Measurements from ENCODE around the gene MGMT. TPM values are rescaled to one million over a fixed set of nuclear protein-coding genes. Genes with fewer than 3 reads are reported as not detected.

The MGMT gene
- total and polyA plus RNA-seq, 2 of the 4 experiments (the other 2 are of a cell fraction), result 11.5 to 17.8 TPM

DNA sequence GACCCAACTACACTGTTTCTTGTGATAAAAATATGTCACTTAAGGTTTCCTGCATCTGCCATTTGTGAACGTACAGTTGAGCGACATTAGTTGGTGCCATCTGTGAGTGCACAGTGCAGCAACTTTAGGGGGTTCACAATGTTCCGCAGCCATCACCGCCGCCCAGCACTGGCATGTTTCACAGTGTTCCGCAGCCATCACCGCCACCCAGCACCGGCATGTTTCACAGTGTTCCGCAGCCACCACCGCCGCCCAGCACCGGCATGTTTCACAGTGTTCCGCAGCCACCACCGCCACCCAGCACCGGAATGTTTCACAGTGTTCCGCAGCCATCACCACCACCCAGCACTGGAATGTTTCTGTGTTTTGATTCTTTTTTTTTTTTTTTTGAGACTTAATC lies 83.0 kb downstream of the MGMT start:
- Histone ChIP-seq H3K4me2 (ENCODE audit: low read depth, low read length) (no peak overlapping the region), H3K56ac (ENCODE audit: extremely low read depth, insufficient read depth, low read length) (no peak overlapping the region), H3K4me1 (ENCODE audit: control insufficient read depth, insufficient read depth, low read length) (no peaks in the 10 kb centered on the region), H3K23ac (ENCODE audit: low read depth, low read length) (no peak overlapping the region), H3K9me1 (ENCODE audit: insufficient read depth, low read length) (0 out of 2 replicates have a peak, but pooled peaks cover 5% of the 10 kb centered on the region), H3K4me3 (ENCODE audit: insufficient read depth, low read depth, low read length) (no peak overlapping the region), H3K4ac (ENCODE audit: low read depth, low read length) (no peak overlapping the region), H3K9ac (ENCODE audit: low read depth, low read length) (no peak overlapping the region), H3K36me3 (ENCODE audit: control insufficient read depth, insufficient read depth, low read length) (no peaks in the 10 kb centered on the region; the same call in 1 of the 2 replicates), H3K27me3 (ENCODE audit: control insufficient read depth, insufficient read depth, low read length) (no peaks in the 10 kb centered on the region), H3K27ac (ENCODE audit: insufficient read depth, low read length) (no peak overlapping the region), H4K91ac (ENCODE audit: insufficient read depth, low read depth, low read length) (no peak overlapping the region), H2BK120ac (ENCODE audit: low read depth, low read length) (no peak overlapping the region), H4K5ac (ENCODE audit: low read depth, low read length) (no peak overlapping the region), H3K79me1 (ENCODE audit: low read depth in 1 of 2, low read length in 2 of 2) (no peaks in the 10 kb centered on the region), H2BK15ac (ENCODE audit: low read depth, low read length) (no peak overlapping the region), H3K14ac (replicated peaks; ENCODE audit: low read depth, low read length) (no peak overlapping the region), H4K20me1 (ENCODE audit: insufficient read depth, low read length) (no peaks in the 10 kb centered on the region; the same call in 1 of the 2 replicates), H4K8ac (ENCODE audit: low read depth in 2 of 2, low read length in 2 of 2) (no peak overlapping the region), H2AK5ac (ENCODE audit: low read depth, low read length) (no peak overlapping the region), H2BK20ac (ENCODE audit: low read depth, low read length) (no peak overlapping the region), H2AK9ac (replicated peaks; ENCODE audit: low read depth, low read length, poor library complexity) (no peak overlapping the region), H3K18ac (ENCODE audit: low read depth, low read length) (no peak overlapping the region), H3K9me3 (ENCODE audit: control insufficient read depth, insufficient read depth, low read length) (0 out of 2 replicates have a peak, but pooled peaks cover 2% of the 10 kb centered on the region), H2AFZ (replicated peaks; ENCODE audit: low read length, poor library complexity) (no peak overlapping the region), H2BK5ac (ENCODE audit: low read depth, low read length, poor library complexity, severe bottlenecking) (no peak overlapping the region)
- ChIA-PET POLR2A (ENCODE audit: unreplicated experiment) (no interaction called here), CTCF (no interaction called here)
- intact Hi-C loops (cut with micrococcal nuclease) (no loop called here), dilution Hi-C loops (cut with HindIII; ENCODE audit: low sequenced_read_pairs, unreplicated experiment) (no loop called here), in situ Hi-C loops (cut with MboI; ENCODE audit: low sequenced_read_pairs) (no loop called here)
- TF ChIP-seq, protein P1, sequence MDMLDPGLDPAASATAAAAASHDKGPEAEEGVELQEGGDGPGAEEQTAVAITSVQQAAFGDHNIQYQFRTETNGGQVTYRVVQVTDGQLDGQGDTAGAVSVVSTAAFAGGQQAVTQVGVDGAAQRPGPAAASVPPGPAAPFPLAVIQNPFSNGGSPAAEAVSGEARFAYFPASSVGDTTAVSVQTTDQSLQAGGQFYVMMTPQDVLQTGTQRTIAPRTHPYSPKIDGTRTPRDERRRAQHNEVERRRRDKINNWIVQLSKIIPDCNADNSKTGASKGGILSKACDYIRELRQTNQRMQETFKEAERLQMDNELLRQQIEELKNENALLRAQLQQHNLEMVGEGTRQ (IDR thresholded peaks at IDR 0.05; ENCODE audit: low read depth, low read length), result no peak
- no peak for TF ChIP-seq FOS (IDR thresholded peaks at IDR 0.05; ENCODE audit: low read depth, low read length)
- no peak for TF ChIP-seq POLR2A (IDR thresholded peaks at IDR 0.05; ENCODE audit: low read depth, low read length)
- no peak for TF ChIP-seq RAD21 (IDR thresholded peaks at IDR 0.05; ENCODE audit: low read length)
- TF ChIP-seq MAFK (IDR thresholded peaks at IDR 0.05; ENCODE audit: low read depth, low read length), result no peak
- TF ChIP-seq RCOR1 (IDR thresholded peaks at IDR 0.05; ENCODE audit: insufficient replicate concordance, low read length), result no peak
- TF ChIP-seq MXI1 (IDR thresholded peaks at IDR 0.05; ENCODE audit: borderline replicate concordance, low read depth, low read length), result no peak
- no peak for TF ChIP-seq MAZ (IDR thresholded peaks at IDR 0.05; ENCODE audit: borderline replicate concordance, low read depth, low read length)
- WGBS, 2 experiments (ENCODE audit: extremely low coverage in 2 of 2, insufficient read length in 1 of 2), result 88% methylated on average over 10 of the region's 16 CpGs; no CpG with 5 or more reads in 1 of the 2 experiments
- ATAC-seq (ENCODE audit: low read depth) (no peak), DNase-seq (no peak)
- no TSS peak for BruUV-seq (replicated peaks)

All from IMR-90 (cell line).